ENCODE results near the gene NLGN4X. TPM values are rescaled to one million over a fixed set of nuclear protein-coding genes. Genes with fewer than 3 reads are reported as not detected.

The NLGN4X gene
- total RNA-seq, 1 experiment from 2014 or later: 0.11 TPM

DNA sequence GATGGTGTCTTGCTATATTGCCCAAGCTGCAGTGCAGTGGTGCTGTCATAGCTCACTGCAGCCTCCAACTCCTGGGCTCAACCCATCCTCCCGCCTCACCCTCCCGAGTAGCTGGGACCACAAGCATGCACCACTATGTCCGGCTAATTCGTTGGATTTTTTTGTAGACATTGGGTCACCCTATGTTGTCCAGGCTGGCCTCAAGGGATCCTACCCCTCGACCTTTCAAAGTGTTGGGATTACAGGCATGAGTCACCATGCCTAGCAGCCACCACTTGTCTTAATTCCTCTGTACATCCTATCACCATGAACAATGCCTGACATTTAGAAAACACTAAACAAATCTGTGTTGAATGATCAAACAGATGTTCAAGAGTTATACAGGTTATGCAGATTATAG, 76.7 kb downstream of the NLGN4X start:
- DNase-seq (ENCODE audit: low read depth): no peak

- DNase-seq (ENCODE audit: low read depth): no peak
Measured at GRCh38 chrX:6149060-6149872, 79.4 kb downstream of the NLGN4X start.

DNA sequence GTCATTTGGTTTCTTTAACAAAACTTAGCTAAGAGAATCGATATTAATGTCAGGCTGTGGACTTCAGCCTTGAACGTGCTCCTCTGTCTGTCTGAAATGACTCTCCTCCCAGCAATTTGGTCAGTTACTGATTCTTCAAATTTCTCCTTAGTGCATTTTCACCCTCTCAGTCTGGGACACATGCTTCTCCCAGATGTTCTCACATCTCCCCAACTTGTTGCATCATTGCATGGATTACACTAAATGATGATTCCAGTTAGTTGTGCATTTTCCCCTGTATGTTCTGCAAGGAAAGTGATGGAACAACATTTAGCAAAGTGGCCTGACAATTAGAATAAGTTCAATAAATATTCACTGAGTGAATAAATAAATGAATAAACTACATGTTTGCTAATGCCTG, 94.4 kb downstream of the NLGN4X start:
- DNase-seq (ENCODE audit: low read depth): no peak

DNA sequence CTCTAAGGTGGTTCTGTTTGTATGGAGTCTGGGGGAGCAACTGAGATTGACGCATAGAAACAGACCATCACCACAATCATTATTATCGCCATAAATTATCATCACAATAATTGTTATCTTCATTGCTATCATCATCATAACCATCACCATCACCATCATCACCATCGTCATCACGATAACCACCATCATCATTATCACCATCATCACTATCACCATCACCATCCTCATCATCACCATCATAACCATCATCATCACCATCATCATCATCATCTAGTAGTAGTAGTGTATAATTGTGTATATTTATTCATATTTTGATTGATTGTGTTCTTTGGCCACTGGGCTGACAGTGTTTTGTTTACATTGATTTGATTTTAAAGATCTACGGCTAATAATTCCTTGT, 95.7 kb downstream of the NLGN4X start:
- no peak for DNase-seq (ENCODE audit: low read depth)

DNA sequence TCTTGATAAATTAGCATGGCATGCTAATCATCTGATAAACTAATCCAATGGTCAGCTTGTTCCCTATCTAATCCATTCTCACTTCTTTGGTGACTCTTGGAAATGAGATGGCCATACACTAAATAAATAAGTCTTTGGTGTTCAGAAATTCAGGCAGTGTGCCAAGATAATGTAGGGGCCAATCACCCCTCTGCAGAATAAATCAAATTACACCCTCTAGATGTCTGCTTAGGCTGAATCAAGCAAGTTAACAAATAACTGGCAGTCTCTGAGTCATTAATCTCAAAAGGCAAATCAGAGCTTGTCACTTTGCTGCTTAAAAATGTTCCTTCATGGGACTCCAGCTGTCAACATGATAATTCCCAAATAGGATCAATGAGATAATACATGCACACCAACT, 97.4 kb downstream of the NLGN4X start:
- DNase-seq (ENCODE audit: low read depth): no peak

- no peak for DNase-seq (ENCODE audit: low read depth)
Measured at GRCh38 chrX:6129195-6129594, 99.5 kb downstream of the NLGN4X start.

DNA sequence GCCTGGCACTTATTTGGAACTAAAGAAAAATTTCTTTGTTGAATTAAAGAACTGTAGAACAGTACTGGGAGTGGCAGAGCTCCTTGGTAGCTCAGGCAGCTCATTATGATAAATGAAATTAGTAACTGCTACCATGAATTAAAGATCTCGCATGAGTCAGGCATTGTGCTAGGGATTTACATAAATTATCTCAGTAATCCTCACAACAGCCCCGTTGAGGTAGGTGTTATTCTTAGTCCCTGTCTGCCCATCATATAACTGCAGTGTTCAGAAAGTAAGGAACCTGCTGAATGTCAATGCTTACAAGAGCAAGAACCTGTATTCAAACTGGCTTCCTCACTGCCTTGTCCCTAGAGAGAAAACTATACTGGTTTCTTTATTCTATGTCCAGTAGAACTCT, 108.3 kb downstream of the NLGN4X start:
- DNase-seq (ENCODE audit: low read depth): no peak

DNA sequence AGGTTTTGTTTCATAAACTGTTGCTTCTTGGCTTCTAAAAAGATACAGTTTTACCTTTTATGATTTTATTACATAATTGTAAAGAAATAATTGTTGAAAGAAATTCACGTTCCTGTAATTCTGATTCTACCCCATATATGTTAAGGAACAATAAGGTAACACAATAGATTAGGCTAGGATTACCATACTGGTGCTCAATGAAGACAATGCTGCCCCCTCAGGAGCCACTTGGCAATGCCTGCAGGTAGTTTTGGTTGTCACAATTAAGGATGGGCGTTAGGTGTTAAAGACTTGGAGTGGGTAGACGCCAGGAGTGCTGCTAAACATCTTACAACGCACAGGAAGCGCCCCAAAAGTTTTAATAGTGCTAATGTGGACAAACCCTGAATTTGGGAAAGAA, 133.2 kb downstream of the NLGN4X start:
- DNase-seq (ENCODE audit: low read depth): no peak

- DNase-seq (ENCODE audit: low read depth): no peak
Measured at GRCh38 chrX:6074532-6074931, 154.1 kb downstream of the NLGN4X start.

GRCh38 chrX:6071731-6072130, 156.9 kb downstream of the NLGN4X start:
- no peak for DNase-seq (ENCODE audit: low read depth)

GRCh38 chrX:6067600-6067999, 161.1 kb downstream of the NLGN4X start:
- no peak for DNase-seq (ENCODE audit: low read depth)

DNA sequence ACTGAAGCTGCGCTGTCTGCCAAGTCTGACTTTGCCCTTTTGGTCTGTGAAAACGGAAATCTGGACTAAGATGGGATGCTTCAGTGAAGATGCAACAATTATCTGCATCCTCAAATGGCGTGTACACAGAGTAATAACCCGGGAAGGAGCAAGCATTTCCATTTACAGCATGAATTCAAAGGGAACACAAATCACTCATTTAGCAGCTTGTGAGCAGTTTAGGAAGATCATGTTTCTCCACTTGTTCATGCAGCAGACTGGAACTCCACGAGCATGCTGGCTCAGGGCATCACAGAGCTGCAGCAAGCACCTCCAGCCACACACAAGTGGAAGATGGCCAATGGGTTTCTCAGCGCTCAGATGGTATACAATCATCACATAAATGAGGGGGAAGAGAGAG, 175.5 kb downstream of the NLGN4X start:
- no peak for DNase-seq (ENCODE audit: low read depth)

GRCh38 chrX:6052111-6052745, 176.4 kb downstream of the NLGN4X start:
- no peak for DNase-seq (ENCODE audit: low read depth)

DNA sequence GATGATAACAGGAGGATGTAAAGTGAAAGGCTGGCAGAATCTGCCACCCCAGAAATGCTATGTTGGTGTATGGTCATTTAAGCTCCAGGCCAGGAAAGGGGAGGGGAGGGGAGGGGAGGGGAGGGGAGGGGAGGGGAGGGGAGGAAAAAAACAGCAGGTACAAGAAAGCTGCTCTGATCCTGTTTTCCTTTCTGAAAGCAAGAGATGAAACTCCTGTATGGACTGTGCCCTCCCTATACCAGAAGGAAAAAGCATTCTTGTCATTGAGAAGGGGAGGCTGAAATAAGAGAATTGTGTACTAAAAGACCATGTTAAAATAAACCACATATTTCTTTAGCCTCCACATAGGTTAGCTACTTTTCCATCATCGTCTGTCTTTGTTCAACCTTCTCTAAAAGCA, 179.5 kb downstream of the NLGN4X start:
- no peak for DNase-seq (ENCODE audit: low read depth)

DNA sequence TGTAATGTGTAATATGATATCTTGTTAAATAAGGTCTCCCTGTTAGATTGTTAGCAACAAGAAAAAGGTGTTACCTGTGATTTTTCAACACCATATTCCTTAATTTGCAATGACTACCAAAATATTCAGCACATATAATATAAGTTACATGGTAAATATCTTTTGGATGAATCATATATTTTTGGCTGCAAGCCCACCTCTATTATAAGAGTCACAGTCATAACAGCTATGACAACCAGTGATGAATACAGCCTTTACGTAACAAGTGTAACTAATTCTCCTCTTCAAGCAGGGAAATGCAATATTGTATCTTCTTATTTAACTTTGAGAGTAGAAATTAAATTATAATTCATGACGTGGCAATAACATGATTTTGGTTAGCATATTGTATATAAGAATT, 187.0 kb downstream of the NLGN4X start:
- DNase-seq (ENCODE audit: low read depth): no peak

DNA sequence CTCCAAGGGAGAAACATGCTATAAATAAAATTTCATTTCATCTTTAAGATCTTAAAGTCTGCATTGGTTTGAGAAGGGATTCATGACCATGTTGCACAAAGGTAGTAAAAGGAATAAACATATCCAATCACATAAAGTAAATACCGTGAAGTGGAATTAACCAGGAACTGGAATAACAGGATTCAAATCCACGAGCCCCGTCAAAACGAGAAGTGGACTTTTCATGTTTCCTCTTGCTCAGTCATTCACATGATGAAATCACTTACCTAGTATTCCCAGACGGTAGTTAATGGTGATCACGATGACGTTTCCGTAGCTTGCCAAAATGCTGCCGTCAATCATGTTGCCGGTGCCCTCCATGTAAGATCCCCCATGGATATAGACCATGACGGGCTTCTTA, 199.7 kb downstream of the NLGN4X start:
- no peak for DNase-seq (ENCODE audit: low read depth)

DNA sequence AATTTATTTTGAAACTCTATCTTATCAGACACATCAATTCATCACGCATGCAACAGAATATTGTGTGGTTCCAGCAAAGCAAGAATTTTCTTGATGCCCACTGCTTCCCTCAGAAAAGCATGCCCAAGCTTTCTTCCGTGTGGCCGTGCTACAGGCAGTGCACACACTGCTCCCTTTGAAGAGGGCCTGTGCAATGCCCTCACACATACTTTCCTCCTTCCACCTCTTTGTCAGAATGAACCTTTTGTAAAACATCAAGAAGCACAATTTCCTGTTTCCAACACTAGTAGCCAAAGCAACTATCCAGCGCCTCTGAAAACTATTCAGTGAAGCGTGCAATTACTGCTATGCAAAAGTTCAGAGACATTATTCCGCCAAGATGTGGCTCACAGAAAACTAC, 201.7 kb downstream of the NLGN4X start:
- DNase-seq (ENCODE audit: low read depth): no peak

DNA sequence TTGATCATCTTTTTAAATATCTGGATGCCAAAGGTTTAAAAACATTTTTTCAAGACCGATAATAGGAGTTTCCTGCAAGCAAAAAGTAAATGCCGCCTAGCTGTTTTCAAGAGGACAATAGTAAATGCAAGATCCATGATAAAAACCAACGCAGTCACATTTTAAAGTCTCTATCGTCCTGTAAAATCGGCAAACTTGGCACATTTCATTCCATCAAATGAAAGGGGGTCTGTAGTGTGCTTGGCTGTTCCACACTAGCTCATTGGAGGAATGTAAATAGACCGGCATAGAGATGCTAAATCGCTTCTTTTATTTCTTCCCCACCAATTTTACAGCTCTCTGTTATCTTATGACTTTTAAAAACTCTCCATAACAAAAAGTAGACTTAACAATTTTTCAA, 202.2 kb downstream of the NLGN4X start:
- DNase-seq (ENCODE audit: low read depth): no peak

DNA sequence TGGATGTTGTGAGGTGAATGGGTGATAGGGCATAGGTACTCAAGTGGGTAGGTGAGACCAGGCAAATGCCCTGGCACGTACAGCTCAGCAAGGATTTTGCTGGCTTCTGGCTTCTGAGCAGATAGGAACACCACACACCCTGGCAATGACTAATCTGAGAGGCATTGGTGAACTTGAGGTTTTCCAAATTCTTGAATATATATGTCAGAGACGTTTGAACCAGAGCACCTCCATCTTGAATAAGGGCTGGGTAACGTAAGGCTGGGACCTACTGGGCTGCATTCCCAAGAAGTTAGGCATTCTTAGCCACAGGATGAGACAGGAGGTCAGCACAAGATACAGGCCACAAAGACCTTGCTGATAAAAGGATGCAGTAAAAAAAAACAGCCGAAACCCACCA, 204.5 kb downstream of the NLGN4X start:
- DNase-seq (ENCODE audit: low read depth): no peak

- no peak for DNase-seq (ENCODE audit: low read depth)
Measured at GRCh38 chrX:6021316-6022091, 207.2 kb downstream of the NLGN4X start.

DNA sequence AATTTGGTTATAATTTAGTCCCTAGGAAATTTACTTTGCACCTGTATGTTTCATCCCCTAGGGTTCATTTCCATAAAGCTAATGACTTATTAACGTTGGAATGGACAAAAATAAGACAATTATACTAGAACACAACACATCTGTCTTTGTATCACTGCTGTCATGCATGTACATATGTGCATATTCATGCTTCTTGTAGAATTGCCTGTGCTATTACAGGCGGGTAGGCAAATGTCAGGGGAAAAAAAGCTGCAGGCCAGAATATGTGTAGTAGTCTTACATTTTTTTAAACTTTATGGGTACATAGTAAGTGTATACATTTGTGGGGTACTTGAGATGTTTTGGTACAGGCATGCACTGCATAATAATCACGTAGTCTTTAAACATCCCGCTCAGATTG, 209.6 kb downstream of the NLGN4X start:
- no peak for DNase-seq (ENCODE audit: low read depth)

GRCh38 chrX:6015423-6015822, 213.2 kb downstream of the NLGN4X start:
- no peak for DNase-seq (ENCODE audit: low read depth)

GRCh38 chrX:6012357-6012756, 216.3 kb downstream of the NLGN4X start:
- no peak for DNase-seq (ENCODE audit: low read depth)
